NCI-H2196 (cell line): ENCODE measurements around the gene ELL2.
A peak's percentile ranks its signal among the peaks of the same experiment; 100 is the strongest.
"Not testable (repeated sequence)": the region's sequence is repeated elsewhere in the genome, so short reads cannot be mapped to it uniquely, and the experiment has no call there.

ENCODE experiments used
- DNase-seq: peaks from one replicate; lab custom pipeline; 2025; ENCODE audit not compliant: unreplicated experiment; lab: John Stamatoyannopoulos, UW

ELL2 gene

DNA sequence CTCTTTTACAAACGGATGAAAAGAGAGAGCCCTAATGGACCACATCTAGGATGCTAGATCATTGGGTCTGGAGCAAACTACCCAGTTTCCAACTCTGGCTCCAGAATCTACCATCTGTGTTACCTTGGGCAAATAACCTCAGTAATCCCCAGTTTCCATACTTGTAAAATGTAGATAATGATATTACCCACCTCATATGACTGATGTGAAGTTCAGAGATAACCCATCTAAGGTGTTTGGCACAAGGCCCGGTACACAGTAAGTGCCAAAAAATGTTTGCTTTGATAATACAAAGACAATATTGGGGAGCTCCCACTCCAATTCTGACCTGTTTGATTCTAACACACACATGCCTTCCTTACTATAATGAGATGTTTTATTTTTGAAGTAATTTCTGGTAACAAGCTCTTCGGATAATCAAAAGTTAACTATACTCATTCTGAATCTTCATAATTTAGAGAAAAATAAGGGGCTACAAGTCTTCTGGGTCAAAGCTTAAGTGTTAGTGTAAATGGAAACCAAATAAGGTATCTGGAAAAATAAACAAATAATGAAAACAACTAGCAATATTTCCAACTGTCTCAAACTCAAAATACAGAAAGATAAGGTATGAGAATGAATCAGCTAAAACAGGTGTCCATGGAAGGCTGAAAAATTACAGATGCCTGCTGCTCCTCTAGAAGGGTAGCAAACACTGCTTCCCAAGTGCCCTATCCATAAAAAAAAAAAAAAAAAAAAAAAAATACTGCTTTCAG, 30.4 kb downstream of the ELL2 start:
- peak; percentile 3 for DNase-seq

DNA sequence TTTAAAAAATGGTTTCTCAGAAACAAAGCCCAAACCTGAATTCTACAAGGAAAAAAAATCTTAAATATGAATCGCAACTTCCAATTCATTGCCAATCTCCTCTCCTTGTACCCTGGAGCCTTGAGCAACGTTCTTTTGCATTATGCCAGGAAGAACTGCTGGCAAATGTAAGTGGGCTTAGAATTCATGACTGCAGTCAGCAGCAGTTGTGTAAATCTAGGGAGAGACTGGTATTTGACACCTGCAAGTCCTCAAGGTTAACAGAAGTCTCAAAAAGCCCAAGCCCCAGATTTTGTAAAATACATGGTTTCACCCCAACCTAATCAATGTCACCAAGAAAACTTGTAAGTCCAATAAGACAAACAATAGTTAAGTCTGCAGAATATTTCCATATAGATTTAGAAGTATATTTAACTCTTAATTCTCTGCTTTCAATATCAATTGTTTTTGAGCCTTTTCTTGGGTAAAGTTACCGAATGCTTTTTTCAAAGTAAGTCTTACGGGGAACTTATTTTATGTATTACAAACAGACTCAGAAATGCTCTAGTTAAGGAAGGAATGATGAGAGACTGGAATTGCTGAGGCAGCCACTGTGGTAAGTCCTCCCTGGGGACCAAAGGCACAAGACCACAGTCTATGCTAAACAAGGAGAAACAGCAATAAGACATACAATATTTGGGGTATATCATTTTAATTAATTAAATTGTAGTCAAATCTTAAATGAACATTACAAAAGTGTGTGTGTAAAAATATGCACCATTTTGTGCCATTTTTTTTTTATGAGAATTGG, 31.3 kb downstream of the ELL2 start:
- no peak for DNase-seq

DNA sequence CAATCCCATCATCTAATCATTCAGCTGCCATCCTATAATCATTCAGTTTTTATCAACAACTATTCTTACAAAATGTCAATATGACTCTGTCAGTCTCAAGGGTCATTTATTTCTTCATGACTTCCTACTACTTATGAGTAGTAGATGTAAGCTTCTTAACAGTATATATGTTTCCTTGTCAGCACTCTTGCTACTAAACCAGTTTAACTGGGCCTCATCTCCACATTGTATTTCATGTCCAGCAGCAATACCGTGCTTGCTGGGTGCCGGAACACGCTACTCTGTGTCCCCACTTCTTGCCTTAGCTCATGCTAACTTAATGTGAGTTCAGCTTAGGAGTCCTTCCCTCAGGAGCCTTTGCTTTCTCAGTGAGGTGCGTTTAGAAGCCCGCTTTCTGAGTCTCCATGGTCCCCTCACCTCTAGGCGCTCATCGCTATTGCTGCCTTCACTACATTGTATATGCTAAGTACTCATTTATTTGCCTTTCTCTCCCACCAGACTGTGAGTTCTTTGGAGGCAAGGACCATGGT, 32.9 kb downstream of the ELL2 start:
- DNase-seq, result no peak

DNA sequence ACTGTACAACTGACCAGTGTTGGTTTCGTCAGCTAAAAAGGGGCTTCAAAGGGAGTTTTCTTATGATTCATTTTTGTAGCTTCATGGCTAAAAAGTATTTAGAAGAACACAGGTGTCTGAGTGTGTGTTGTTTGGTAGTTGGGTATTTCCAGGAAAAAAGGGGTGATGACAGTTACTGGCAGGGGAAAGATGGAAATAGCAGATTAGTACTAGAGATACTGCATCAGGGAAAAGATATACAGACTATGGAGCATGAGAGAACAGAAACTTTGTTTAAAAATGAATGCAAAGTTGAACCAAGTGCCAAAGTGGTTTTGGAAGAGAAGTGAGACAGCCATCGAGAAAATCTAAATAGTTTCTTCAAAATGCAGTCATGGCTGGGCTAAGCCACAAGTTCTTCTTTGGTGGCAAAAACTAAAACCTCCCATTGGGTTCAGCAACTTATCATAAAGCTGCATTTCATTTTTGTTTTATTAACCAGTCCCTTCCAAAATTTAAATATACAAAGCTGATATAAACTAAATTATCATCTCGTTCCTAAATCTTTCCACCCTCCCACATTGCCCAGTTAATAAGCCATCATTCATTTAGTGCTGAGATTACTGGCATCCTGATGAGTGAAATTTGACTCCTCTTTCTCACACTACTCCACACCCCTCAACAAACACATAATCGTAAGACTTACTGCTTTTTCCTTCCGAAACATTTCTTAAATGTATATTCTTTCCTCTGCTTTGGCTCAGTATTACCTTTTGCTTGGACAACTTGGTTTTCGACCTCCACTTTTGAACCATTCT, 33.5 kb downstream of the ELL2 start:
- DNase-seq, result no peak

DNA sequence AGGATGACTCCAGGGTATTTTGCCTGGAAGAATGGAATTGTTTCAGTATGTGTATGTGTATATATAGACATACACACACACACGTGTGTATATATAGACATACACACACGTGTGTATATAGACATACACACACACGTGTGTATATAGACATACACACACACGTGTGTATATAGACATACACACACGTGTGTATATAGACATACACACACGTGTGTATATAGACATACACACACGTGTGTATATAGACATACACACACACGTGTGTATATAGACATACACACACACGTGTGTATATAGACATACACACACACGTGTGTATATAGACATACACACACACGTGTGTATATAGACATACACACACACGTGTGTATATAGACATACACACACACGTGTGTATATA, 34.4 kb downstream of the ELL2 start:
- DNase-seq, result not testable (repeated sequence)

DNA sequence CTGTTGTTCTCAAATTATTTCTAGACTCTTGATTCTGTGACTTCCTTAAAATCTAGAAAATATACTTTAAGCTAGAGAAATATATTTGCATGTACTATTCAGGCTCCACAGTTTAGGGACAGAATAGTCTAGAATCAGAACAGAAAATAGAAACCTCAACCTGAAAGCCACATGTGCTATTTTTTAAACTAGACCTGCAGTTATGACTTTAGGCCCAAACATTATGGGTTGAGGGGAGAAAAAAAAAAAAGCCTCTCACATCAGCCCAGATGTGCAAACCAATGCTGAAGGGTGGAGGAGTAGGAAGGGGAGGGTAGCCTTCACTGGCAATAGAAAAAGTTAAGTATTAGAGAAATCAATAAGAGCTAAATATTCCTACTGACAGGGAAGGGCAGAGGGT, 35.7 kb downstream of the ELL2 start:
- DNase-seq, result no peak

DNA sequence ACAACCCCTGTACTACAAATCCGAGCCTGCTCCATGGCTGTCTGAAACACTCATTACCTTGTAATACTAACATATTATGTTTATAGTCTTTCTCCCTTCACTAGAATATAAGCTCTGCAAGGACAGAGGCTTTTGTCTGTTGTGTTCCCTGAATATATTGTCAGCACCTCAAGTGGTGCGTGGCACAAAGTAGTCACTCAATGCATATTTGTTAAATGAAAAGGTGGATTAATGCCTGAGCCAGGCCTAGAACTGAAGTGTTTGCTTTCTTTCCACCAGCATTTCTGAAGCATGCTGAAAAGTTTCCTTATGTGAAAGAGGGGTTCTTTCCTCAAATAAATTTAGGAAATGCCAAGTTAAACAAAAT, 36.3 kb downstream of the ELL2 start:
- no peak for DNase-seq

DNA sequence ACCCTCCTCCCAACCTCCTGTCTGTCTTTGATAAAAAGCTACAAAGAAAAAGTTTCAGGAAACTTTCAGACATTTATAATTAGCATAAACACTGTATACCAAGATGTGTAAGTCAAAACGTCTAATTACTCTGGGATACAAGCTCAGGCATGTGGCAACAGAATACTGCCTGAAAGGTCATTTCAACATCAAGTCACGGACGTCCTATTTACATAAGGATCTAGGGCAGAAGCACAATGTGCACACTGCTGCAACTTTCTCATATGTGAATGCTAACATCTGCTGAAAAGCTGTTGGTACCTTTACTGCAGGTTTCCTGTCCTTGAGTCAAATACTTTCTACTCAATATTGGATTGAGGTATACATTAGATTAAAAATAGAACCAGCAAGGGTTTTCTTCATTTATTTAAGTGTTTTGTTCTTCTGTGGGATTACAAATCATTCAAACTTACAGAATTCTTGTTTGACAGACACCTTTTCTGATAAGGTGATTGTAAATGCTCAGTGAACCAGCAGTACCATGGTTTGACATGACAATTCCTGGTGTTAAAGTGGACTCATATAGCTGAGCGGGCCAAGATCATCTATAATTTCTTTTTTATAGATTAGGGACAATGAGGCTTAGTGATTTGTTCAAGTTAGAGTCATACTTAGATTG, 36.8 kb downstream of the ELL2 start:
- no peak for DNase-seq

DNA sequence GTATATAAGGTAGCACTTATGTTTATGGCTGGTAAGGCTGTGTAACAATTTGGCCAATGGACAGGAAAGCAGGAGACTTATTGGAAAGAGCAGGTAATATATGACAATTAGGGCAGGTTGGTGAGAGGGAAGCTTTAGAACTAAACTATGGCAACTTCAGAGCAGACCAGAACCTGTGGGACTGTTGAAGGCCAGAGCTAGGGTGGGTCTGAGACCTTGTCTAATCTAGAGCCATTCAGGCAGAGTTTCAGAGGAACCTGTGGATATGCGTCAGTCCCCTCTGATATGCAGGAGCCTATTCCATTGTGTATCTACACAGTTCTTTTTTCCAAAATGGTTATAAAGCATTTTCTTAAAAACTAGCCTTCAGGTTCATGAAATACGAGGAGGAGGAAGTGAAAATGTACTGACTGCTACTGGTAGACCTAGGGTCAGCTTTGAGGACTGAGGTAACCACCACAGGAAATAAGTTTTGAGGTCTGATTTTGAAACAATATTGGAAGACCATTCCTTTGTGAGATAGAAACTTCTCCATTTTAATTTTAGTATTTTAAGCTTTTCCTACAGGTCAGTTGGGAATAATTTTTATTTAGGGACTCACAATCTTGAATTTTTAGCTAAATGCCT, 37.6 kb downstream of the ELL2 start:
- DNase-seq, result no peak

DNA sequence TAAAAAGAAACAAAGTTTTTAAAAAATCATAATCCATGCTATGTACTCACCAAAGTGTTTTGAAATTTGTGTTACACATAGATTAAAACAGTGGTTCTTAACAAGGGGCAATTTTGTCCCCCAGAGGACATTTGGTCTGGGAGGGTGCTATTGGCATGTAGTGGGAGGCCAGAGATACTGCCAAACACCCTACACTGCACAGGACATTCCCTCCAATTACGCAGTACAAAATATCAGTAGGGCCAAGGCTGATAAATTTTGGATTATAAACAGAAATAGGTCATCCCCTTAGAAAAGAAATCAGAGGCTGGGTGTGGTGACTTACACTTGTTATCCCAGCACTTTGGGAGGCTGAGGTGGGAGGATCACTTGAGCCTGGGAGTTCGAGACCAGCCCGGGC, 38.9 kb downstream of the ELL2 start:
- DNase-seq, result no peak

DNA sequence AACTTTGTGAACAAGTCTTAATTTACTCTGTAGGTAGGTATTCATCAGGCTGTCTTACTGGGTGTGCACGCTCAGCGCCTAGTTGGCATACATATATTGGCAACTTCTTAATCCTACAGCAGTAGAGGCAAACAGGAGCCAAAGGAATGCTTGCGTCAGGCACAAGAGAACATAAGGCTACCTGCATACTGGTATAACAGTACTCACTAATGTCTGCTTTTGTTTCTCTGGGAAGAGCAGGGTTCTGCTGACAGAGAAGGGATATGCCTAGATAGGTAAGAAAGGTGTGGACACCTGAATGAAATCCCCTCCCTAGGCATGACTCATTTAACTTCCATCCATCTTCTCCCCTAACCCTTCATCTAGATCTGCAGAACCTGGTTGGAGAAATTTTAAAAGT, 40.1 kb downstream of the ELL2 start:
- DNase-seq, result no peak

DNA sequence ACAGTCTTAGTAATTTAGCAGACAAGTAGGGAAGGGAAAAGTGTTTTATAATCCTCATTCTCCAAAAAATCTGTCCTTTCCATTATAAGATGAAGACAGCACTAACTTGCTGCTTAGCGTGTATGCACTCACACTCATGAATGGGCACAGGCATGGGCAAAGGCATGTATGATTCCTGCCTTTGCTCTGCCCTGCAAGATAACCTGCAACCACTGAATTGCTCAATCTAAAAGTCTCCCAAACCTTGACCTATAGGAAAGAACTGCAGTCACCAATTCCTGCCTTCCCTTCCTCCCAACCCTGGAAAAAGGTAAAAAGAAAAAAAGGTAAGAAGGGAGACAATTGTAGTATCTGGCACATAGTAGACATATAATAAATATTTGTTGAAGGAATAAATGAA, 40.8 kb downstream of the ELL2 start:
- no peak for DNase-seq

DNA sequence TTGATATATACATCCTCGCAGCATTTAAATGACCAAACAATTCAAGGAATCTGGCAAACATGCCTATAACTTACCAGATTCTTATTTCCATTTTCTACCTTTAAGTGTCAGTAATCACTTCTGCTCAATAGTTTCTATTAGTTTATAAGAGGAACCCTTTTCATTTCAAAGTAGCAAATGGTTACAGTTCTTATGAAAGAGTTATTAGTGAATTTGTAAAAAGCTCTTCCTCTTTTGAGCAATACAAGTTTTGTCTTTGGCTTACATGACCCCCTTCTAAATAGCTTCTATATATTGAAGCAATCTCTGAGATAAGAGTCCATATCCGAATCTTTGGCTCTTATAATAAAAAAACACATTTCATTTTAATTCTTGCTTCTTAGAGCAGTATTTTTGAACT, 42.0 kb downstream of the ELL2 start:
- no peak for DNase-seq

DNA sequence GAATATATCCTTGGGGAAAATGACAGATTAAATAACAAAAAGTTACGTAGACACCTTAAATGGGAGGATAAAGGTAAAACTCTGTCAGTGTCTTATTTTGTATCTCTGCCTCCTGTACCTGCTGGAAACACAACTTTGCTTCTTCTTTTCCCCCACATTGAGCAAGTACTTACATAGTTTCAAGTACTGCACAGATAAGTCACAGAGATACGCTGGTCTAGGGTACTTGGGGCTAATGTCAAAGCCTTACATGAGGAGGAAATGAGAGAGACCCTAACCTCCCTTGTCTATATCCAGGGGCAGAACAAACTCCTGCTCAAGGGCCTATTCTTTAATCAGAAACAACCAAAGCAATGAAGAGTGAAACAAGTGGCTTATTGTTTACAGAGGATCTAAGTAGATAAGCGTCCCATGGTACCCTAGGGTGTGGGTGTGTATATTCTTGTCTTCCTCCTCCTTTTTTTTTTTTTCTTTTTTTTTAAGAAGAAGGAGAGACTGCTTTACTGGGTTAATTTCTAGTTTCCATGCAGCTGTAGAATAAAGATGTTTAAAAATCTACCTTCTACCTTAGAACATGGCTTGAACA, 43.1 kb downstream of the ELL2 start:
- DNase-seq, result no peak

DNA sequence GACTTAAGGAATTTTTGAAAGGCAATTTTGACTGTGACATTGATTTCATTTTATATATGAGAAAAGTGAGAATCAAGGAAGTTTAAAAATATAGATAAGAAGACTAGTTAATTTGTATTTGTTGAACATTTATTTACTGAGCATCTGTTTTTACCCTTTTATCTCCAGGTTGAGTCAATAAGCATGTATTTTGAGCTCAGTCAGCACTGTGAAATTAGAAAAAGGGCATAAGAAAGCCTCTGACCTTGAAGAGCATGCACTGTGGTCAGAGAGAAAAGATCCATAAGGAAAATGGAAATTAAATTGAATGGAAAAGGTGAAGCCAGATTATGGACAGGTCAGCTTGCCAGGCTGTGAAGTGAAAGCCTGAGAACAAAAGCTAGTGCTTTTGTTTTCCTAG, 44.4 kb downstream of the ELL2 start:
- no peak for DNase-seq

DNA sequence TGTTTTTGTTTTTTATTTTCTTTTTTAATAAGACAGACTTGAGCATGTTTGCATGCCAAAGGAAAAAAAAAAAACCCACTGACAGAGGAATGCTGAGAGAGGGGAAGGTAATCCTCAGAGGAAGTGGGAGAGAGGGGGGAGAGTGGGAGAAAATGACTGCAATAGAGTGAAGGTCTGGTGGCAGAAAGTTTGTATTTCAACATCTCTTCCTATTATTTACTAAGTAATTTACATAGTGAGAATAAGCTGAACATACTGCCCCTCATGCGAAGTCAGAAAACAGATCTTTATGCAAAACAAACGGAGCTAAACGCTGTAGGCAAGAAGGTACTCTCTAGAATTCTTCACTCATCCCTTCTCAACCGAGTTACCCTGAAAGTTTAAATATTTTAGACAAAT, 45.0 kb downstream of the ELL2 start:
- no peak for DNase-seq

DNA sequence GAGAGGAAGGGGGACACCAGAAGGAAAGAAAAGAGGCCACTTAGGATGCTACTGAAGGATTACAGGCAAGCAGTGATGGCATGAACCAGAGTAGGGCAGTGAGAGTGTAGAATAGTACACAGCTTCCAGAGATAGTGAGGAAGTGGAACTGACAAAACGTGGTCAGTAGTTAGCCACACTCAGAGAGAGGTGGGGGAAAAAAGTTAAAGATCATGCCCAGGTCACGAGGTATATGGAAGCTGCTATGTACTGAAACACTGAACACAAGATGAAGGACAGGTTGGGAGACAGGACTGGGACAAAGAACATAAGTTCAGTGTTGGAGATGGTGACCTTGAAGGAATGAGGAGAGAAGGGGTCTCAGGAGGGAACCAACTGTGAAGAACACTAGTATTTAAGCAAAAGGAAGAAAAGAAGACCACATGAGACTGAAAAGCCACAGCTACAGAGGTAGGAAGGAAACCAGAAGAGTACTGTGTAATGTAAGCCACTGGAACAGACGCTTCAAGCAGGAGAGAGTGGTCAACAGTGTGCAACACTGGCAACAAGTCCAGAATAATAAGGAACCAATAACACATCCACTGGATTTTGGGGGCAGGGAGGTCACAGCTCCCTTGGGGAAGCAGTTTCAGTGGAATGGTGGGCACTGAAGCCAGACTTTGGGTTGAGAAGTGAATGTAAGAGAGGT, 45.5 kb downstream of the ELL2 start:
- no peak for DNase-seq

DNA sequence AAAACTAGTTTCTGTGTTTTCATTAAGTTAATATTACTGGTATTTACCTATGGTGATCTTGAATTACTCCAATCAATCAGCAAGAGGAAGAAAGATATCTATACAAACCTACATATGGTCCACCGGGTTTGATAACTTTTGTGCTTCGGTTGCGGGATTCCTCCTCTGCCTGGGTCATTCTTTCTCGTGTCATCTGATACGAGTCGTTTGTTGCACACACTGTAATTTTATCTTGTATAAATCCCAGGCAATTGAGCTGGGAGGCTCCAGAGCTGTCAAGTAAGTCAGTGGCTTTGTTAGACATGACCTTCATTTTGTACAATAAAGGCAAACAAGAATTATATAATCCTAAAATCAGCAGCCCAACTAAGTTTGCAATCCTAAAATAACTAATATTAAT, 48.0 kb downstream of the ELL2 start:
- no peak for DNase-seq

DNA sequence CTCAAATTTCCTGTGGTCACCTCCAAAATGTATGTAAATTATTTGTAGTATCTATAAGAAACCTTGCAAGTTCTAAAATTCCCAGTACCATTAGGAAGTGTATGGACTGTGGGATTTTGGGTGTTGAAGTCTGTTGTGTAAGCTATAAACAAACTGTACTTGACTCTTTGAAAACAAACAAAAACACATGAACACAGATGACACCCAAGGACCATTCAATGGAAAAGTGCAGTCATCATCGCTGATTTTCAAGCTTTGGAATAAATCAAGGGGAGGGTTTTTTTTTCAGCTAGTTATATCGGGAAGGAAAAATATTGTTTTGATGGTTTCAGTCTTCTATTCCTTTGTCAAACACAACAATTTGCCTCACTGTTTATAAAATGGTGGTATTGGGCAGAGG, 49.6 kb downstream of the ELL2 start:
- DNase-seq, result no peak

DNA sequence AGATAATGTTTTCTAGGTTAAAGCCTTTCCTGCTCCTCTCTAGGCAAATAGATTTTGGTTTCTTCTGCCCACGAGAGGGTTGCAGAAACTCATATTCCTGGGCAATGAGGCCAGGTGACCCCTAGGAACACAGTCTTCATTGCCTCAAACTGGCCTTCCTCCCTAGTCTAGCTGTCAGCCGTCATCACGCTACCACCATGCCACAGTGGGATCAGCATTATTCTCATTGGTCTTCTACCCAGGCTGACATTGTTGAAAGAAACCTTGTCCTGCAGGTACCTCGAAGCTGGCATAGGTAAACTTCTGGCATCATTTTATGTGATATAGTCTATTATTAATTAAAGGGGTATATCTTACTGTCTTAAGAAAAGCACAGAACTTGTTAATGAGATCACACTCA, 51.1 kb downstream of the ELL2 start:
- DNase-seq, result no peak
